NCI-H1930 (cell line): Measurements from ENCODE around the gene POR.

Experiments used
- DNase-seq, 2 experiments: peaks; one replicate each; lab custom pipeline; 2025; lab: John Stamatoyannopoulos, UW

Gene POR

GRCh38 chr7:75979759-75980429 is 64.9 kb downstream of the POR start:
- DNase-seq: no peak

- DNase-seq: no peak
Measured at GRCh38 chr7:75980430-75981202, 65.7 kb downstream of the POR start.

GRCh38 chr7:75981203-75981452 is 66.2 kb downstream of the POR start:
- DNase-seq: no peak

GRCh38 chr7:75981453-75982305 is 66.7 kb downstream of the POR start:
- DNase-seq: no peak

GRCh38 chr7:75982306-75983064 is 67.5 kb downstream of the POR start:
- no peak for DNase-seq

GRCh38 chr7:75983471-75984129 is 68.6 kb downstream of the POR start:
- no peak for DNase-seq

GRCh38 chr7:75984130-75985008 is 69.4 kb downstream of the POR start:
- no peak for DNase-seq

- DNase-seq: no peak
Measured at GRCh38 chr7:75985009-75985517, 70.1 kb downstream of the POR start.

GRCh38 chr7:75985518-75986146 is 70.7 kb downstream of the POR start:
- no peak for DNase-seq

- no peak for DNase-seq
Measured at GRCh38 chr7:75986147-75986781, 71.3 kb downstream of the POR start.

- no peak for DNase-seq
Measured at GRCh38 chr7:75987026-75987804, 72.3 kb downstream of the POR start.

- no peak for DNase-seq
Measured at GRCh38 chr7:75987805-75988567, 73.0 kb downstream of the POR start.

GRCh38 chr7:75988568-75989499 is 73.9 kb downstream of the POR start:
- no peak for DNase-seq

- no peak for DNase-seq
Measured at GRCh38 chr7:75989500-75990388, 74.8 kb downstream of the POR start.

GRCh38 chr7:75991531-75992082 is 76.7 kb downstream of the POR start:
- no peak for DNase-seq
